ENCODE results near the gene RSBN1L. TPM values are rescaled to one million over a fixed set of nuclear protein-coding genes. Genes with fewer than 3 reads are reported as not detected.

The RSBN1L gene
- total and polyA plus RNA-seq, 4 donors = 7.3 to 53.2 (median 12.9) TPM

DNA sequence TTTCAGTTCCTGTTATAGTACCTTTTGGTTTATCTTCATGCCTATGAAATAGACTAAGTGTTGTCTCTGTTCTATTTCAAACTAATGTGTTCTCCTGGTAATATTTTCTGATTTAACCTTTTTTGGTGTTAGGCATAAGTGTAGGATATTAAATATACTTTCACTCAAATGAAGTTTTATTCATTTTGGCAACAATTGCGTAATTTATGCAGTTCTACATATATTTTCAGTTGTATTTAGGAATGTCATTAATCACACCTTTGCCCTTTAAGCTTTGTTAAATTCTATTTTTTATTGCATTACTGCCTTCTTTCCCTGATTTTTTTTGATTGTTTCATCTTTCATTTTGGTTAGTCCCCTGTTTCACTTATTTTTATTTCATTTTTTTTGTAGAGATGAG lies 47.3 kb downstream of the RSBN1L start:
- Histone ChIP-seq H3K4me3 (no peak overlapping the region), H3K27me3 (ENCODE audit: control insufficient read depth in 3 of 3, insufficient read depth in 3 of 3, low read length in 2 of 3) (no peaks in the 10 kb centered on the region), H3K4me1 (ENCODE audit: control insufficient read depth in 5 of 5, insufficient read depth in 5 of 5, low read length in 5 of 5) (peaks cover 0 to 4% (median 0%) of the 10 kb centered on the region in 5 donors), H3K36me3 (ENCODE audit: control insufficient read depth in 4 of 4, insufficient read depth in 4 of 4, low read length in 4 of 4) (peaks cover 0 to 5% (median 2%) of the 10 kb centered on the region in 4 donors), H3K27ac (ENCODE audit: low read depth in 1 of 2, low read length in 1 of 2) (no peak overlapping the region), H3K9ac (ENCODE audit: insufficient read depth in 1 of 2, low read length in 2 of 2) (no peak overlapping the region), H3K9me3 (ENCODE audit: control insufficient read depth in 4 of 4, insufficient read depth in 3 of 4, low read length in 3 of 4) (no peaks in the 10 kb centered on the region)
- DNase-seq (no peak), ATAC-seq (ENCODE audit: insufficient read depth, low FRiP score) (no peak)
- TF ChIP-seq, protein P1, sequence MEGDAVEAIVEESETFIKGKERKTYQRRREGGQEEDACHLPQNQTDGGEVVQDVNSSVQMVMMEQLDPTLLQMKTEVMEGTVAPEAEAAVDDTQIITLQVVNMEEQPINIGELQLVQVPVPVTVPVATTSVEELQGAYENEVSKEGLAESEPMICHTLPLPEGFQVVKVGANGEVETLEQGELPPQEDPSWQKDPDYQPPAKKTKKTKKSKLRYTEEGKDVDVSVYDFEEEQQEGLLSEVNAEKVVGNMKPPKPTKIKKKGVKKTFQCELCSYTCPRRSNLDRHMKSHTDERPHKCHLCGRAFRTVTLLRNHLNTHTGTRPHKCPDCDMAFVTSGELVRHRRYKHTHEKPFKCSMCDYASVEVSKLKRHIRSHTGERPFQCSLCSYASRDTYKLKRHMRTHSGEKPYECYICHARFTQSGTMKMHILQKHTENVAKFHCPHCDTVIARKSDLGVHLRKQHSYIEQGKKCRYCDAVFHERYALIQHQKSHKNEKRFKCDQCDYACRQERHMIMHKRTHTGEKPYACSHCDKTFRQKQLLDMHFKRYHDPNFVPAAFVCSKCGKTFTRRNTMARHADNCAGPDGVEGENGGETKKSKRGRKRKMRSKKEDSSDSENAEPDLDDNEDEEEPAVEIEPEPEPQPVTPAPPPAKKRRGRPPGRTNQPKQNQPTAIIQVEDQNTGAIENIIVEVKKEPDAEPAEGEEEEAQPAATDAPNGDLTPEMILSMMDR (IDR thresholded peaks at IDR 0.05; ENCODE audit: control extremely low read depth, extremely low read depth) = no peak
- WGBS, 2 donors = 95% methylated on average over 1 of the region's 1 CpG

- no peak overlapping the region for H3K27ac ChIP-seq (ENCODE audit: low read depth in 1 of 2, low read length in 1 of 2)
- no peak overlapping the region for H3K4me3 ChIP-seq
- H3K9me3 ChIP-seq (ENCODE audit: control insufficient read depth in 4 of 4, insufficient read depth in 3 of 4, low read length in 3 of 4) = no peaks in the 10 kb centered on the region
- H3K36me3 ChIP-seq (ENCODE audit: control insufficient read depth in 4 of 4, insufficient read depth in 4 of 4, low read length in 4 of 4) = peaks cover 0 to 8% (median 4%) of the 10 kb centered on the region in 4 donors
- TF ChIP-seq, protein P1 (IDR thresholded peaks at IDR 0.05; ENCODE audit: control extremely low read depth, extremely low read depth) = no peak
- peaks cover 0 to 4% (median 0%) of the 10 kb centered on the region in 5 donors for H3K4me1 ChIP-seq (ENCODE audit: control insufficient read depth in 5 of 5, insufficient read depth in 5 of 5, low read length in 5 of 5)
- no peaks in the 10 kb centered on the region for H3K27me3 ChIP-seq (ENCODE audit: control insufficient read depth in 3 of 3, insufficient read depth in 3 of 3, low read length in 2 of 3)
- WGBS, 2 donors = 96 to 97% methylated on average over 4 of the region's 4 CpGs
- no peak for ATAC-seq (ENCODE audit: insufficient read depth, low FRiP score)
- no peak for DNase-seq
- H3K9ac ChIP-seq (ENCODE audit: insufficient read depth in 1 of 2, low read length in 2 of 2) = no peak overlapping the region
These were observed 49.5 kb downstream of the RSBN1L start for GRCh38 chr7:77745746-77746145.

GRCh38 chr7:77746164-77746823 lies 50.0 kb downstream of the RSBN1L start:
- WGBS, 2 donors = 92 to 95% methylated on average over 6 of the region's 6 CpGs
- Histone ChIP-seq H3K9me3 (ENCODE audit: control insufficient read depth in 4 of 4, insufficient read depth in 3 of 4, low read length in 3 of 4) (no peaks in the 10 kb centered on the region), H3K4me3 (no peak overlapping the region), H3K9ac (ENCODE audit: insufficient read depth in 1 of 2, low read length in 2 of 2) (no peak overlapping the region), H3K36me3 (ENCODE audit: control insufficient read depth in 4 of 4, insufficient read depth in 4 of 4, low read length in 4 of 4) (peaks cover 0 to 8% (median 2%) of the 10 kb centered on the region in 4 donors), H3K4me1 (ENCODE audit: control insufficient read depth in 5 of 5, insufficient read depth in 5 of 5, low read length in 5 of 5) (peaks cover 0 to 4% (median 0%) of the 10 kb centered on the region in 5 donors), H3K27me3 (ENCODE audit: control insufficient read depth in 3 of 3, insufficient read depth in 3 of 3, low read length in 2 of 3) (no peaks in the 10 kb centered on the region), H3K27ac (ENCODE audit: low read depth in 1 of 2, low read length in 1 of 2) (no peak overlapping the region)
- TF ChIP-seq, protein P1 (IDR thresholded peaks at IDR 0.05; ENCODE audit: control extremely low read depth, extremely low read depth) = no peak
- DNase-seq (no peak), ATAC-seq (ENCODE audit: insufficient read depth, low FRiP score) (no peak)

DNA sequence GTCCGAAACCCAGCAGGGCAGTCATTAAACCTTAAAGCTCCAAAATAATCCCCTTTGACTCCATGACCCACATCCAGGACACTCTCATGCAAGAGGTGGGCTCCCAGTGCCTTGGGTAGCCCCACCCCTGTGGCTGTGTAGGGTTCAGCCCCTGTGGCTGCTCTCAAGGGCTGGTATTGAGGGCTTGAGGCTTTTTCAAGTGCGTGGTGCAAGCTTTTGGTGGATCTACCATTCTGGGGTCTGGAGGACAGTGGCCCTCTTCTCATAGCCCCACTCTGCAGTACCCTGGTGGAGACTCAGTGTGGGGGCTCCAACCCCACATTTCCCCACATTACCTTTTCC lies 50.5 kb downstream of the RSBN1L start:
- H3K4me3 ChIP-seq = no peak overlapping the region
- H3K27ac ChIP-seq (ENCODE audit: low read depth in 1 of 2, low read length in 1 of 2) = no peak overlapping the region
- H3K36me3 ChIP-seq (ENCODE audit: control insufficient read depth in 4 of 4, insufficient read depth in 4 of 4, low read length in 4 of 4) = peaks cover 0 to 8% (median 2%) of the 10 kb centered on the region in 4 donors
- TF ChIP-seq, protein P1 (IDR thresholded peaks at IDR 0.05; ENCODE audit: control extremely low read depth, extremely low read depth) = no peak
- no peaks in the 10 kb centered on the region for H3K9me3 ChIP-seq (ENCODE audit: control insufficient read depth in 4 of 4, insufficient read depth in 3 of 4, low read length in 3 of 4)
- no peaks in the 10 kb centered on the region for H3K27me3 ChIP-seq (ENCODE audit: control insufficient read depth in 3 of 3, insufficient read depth in 3 of 3, low read length in 2 of 3)
- WGBS, 2 donors = 94 to 100% methylated on average over 2 of the region's 2 CpGs
- no peak overlapping the region for H3K9ac ChIP-seq (ENCODE audit: insufficient read depth in 1 of 2, low read length in 2 of 2)
- DNase-seq (no peak), ATAC-seq (ENCODE audit: insufficient read depth, low FRiP score) (no peak)
- H3K4me1 ChIP-seq (ENCODE audit: control insufficient read depth in 5 of 5, insufficient read depth in 5 of 5, low read length in 5 of 5) = peaks cover 0 to 4% (median 0%) of the 10 kb centered on the region in 5 donors
